PC-3 (cell line): Measurements from ENCODE around the gene CEP131. TPM values are rescaled to one million over a fixed set of nuclear protein-coding genes. Genes with fewer than 3 reads are reported as not detected.

Experiments
- ATAC-seq: fragments of 200-7000 bp; cut with Tn5 transposase; 2 replicates; pipeline ENCODE4 v1.9.1; 2020; ENCODE audit warnings: mild to moderate bottlenecking, moderate library complexity
- BruUV-seq: library from RNA; stranded (reverse); fragments of 400-500 nt; replicated peaks from 2 replicates; lab custom pipeline; 2021; lab: Mats Ljungman, UMichigan
- CTCF ChIA-PET: fragments of 300-600 bp; sonication (Branson Sonifier 250); formaldehyde crosslinking; loops from one replicate; lab custom pipeline; 2022; ENCODE audit warnings: antibody characterized with exemption; lab: Charles Lee
- POLR2A ChIA-PET: fragments of 300-600 bp; sonication (Branson Sonifier 250); formaldehyde crosslinking; loops from one replicate; lab custom pipeline; 2022; ENCODE audit warnings: antibody characterized with exemption; ENCODE audit not compliant: unreplicated experiment; lab: Charles Lee
- DNase-seq: peaks from one replicate; pipeline ENCODE4 v3.0.0-alpha.2; 2015
- H2AFZ ChIP-seq: fragments of 300-600 bp; sonication (generic); 2 replicates; pipeline ENCODE4 v1.6.0; 2016; ENCODE audit warnings: antibody characterized with exemption, low read length
- H3F3A ChIP-seq: fragments of 300-600 bp; sonication (generic); one replicate; pipeline ENCODE4 v1.6.0; 2017; ENCODE audit warnings: antibody characterized with exemption, low read length, control low read depth, mild to moderate bottlenecking; ENCODE audit not compliant: unreplicated experiment
- H3K27ac ChIP-seq: fragments of 300-600 bp; sonication (generic); 2 replicates; pipeline ENCODE4 v1.5.1; 2016; ENCODE audit warnings: mild to moderate bottlenecking, low read length
- H3K27me3 ChIP-seq: fragments of 300-600 bp; sonication (generic); 2 replicates; pipeline ENCODE4 v1.6.1; 2016; ENCODE audit warnings: low read length, mixed read lengths
- H3K36me3 ChIP-seq: fragments of 300-600 bp; sonication (generic); 2 replicates; pipeline ENCODE4 v1.6.1; 2016; ENCODE audit warnings: low read depth, mixed run types, low read length, mixed read lengths
- H3K4me1 ChIP-seq: fragments of 300-600 bp; sonication (generic); 2 replicates; pipeline ENCODE4 v1.5.1; 2016; ENCODE audit warnings: low read length; ENCODE audit not compliant: insufficient read depth
- H3K4me2 ChIP-seq: fragments of 300-600 bp; sonication (generic); 2 replicates; pipeline ENCODE4 v1.6.0; 2016; ENCODE audit warnings: low read length
- H3K4me3 ChIP-seq: fragments of 300-600 bp; sonication (generic); 2 replicates; pipeline ENCODE4 v1.5.1; 2016; ENCODE audit warnings: mild to moderate bottlenecking, low read length, mixed read lengths
- H3K79me2 ChIP-seq: fragments of 300-600 bp; sonication (generic); 2 replicates; pipeline ENCODE4 v1.6.1; 2017; ENCODE audit warnings: low read length, mixed read lengths
- H3K9ac ChIP-seq: fragments of 300-600 bp; sonication (generic); 2 replicates; pipeline ENCODE4 v1.6.0; 2016; ENCODE audit warnings: mild to moderate bottlenecking, low read length
- H3K9me2 ChIP-seq: fragments of 300-600 bp; sonication (generic); replicated peaks from 2 replicates; pipeline ENCODE4 v1.6.1; 2016; ENCODE audit warnings: mixed run types, low read length, mixed read lengths
- H3K9me3 ChIP-seq: fragments of 300-600 bp; sonication (generic); 2 replicates; pipeline ENCODE4 v1.6.1; 2016; ENCODE audit warnings: low read length, mixed read lengths
- H4K20me1 ChIP-seq: fragments of 300-600 bp; sonication (generic); 2 replicates; pipeline ENCODE4 v1.6.1; 2016; ENCODE audit warnings: low read length, mixed read lengths
- CTCF ChIP-seq: fragments of 300-600 bp; sonication (generic); conservative IDR thresholded peaks from 2 replicates; pipeline ENCODE4 v1.5.1; 2017; ENCODE audit warnings: antibody characterized with exemption, low read depth, mild to moderate bottlenecking, low read length
- EZH2 ChIP-seq: fragments of 300-600 bp; sonication (generic); IDR thresholded peaks from one replicate; pipeline ENCODE4 v1.6.1; 2017; ENCODE audit warnings: antibody characterized with exemption, mild to moderate bottlenecking, low read length; ENCODE audit not compliant: unreplicated experiment
- EZH2phosphoT487 ChIP-seq: fragments of 300-600 bp; sonication (generic); IDR thresholded peaks from 2 replicates; pipeline ENCODE4 v1.6.1; 2018; ENCODE audit warnings: mild to moderate bottlenecking, antibody characterized with exemption, low read length, borderline replicate concordance
- intact Hi-C: fragments of 100-400 bp; cut with micrococcal nuclease; formaldehyde crosslinking; loops from 2 replicates; pipeline ENCODE4 v1.9.0; 2023
- total RNA-seq: library from RNA; depleted of rRNA; stranded (reverse); fragments of >200 nt; gene quantifications from 2 replicates; pipeline ENCODE4 v1.2.3, GENCODE V29; 2014

The CEP131 gene
- total RNA-seq, 1 experiment from 2014 or later, result 32.1 TPM

- no peaks in the 10 kb centered on the region for H3K9me3 ChIP-seq
- intact Hi-C loops, result no loop called here
- no peak for ATAC-seq
- no peak overlapping the region for H3K9ac ChIP-seq
- no peak for DNase-seq
- no peak overlapping the region for H3K4me3 ChIP-seq
- H3K27me3 ChIP-seq, result peaks cover 15% of the 10 kb centered on the region
- no peaks in the 10 kb centered on the region for H3K36me3 ChIP-seq
- no TSS peak for BruUV-seq
- CTCF ChIA-PET, result interaction anchor here (0.6 kb wide), 1 partner anchor 140 kb away, joined by 3 read pairs; no protein-coding TSS in a partner anchor
- POLR2A ChIA-PET, result no interaction called here
- H3K4me1 ChIP-seq, result no peaks in the 10 kb centered on the region
- no peak overlapping the region for H3K4me2 ChIP-seq
- no peak overlapping the region for H3K27ac ChIP-seq
- H3F3A ChIP-seq, result no peaks in the 10 kb centered on the region
- H4K20me1 ChIP-seq, result no peaks in the 10 kb centered on the region
- no peak overlapping the region for H2AFZ ChIP-seq
- no peaks in the 10 kb centered on the region for H3K79me2 ChIP-seq
- no peaks in the 10 kb centered on the region for H3K9me2 ChIP-seq
- TF ChIP-seq EZH2phosphoT487 (no peak), CTCF (no peak), EZH2 (no peak)
Measured at GRCh38 chr17:81163051-81163695, 59.6 kb downstream of the CEP131 start.

GRCh38 chr17:81162491-81162890, 60.3 kb downstream of the CEP131 start:
- POLR2A ChIA-PET, result interaction anchor here (0.6 kb wide), 1 partner anchor 29 kb away, joined by 4 read pairs; no protein-coding TSS in a partner anchor
- H3K9me2 ChIP-seq, result no peaks in the 10 kb centered on the region
- ATAC-seq (no peak), DNase-seq (no peak)
- no peak overlapping the region for H3K4me2 ChIP-seq
- no peaks in the 10 kb centered on the region for H3K79me2 ChIP-seq
- H3K36me3 ChIP-seq, result no peaks in the 10 kb centered on the region
- H3F3A ChIP-seq, result no peaks in the 10 kb centered on the region
- CTCF ChIA-PET, result interaction anchor here (0.6 kb wide), 1 partner anchor 139 kb away, joined by 3 read pairs; no protein-coding TSS in a partner anchor
- H4K20me1 ChIP-seq, result no peaks in the 10 kb centered on the region
- intact Hi-C loops, result no loop called here
- H3K9me3 ChIP-seq, result no peaks in the 10 kb centered on the region
- no peak overlapping the region for H2AFZ ChIP-seq
- no peak overlapping the region for H3K9ac ChIP-seq
- H3K4me1 ChIP-seq, result no peaks in the 10 kb centered on the region
- BruUV-seq, result no TSS peak
- TF ChIP-seq EZH2phosphoT487 (no peak), EZH2 (no peak), CTCF (no peak)
- no peak overlapping the region for H3K4me3 ChIP-seq
- H3K27ac ChIP-seq, result no peak overlapping the region
- H3K27me3 ChIP-seq, result peaks cover 15% of the 10 kb centered on the region

GRCh38 chr17:81161972-81162371, 60.8 kb downstream of the CEP131 start:
- no peaks in the 10 kb centered on the region for H3K79me2 ChIP-seq
- ATAC-seq (no peak), DNase-seq (no peak)
- H4K20me1 ChIP-seq, result no peaks in the 10 kb centered on the region
- no peak overlapping the region for H3K4me2 ChIP-seq
- CTCF ChIA-PET, result no interaction called here
- no peaks in the 10 kb centered on the region for H3F3A ChIP-seq
- peaks cover 15% of the 10 kb centered on the region for H3K27me3 ChIP-seq
- no peaks in the 10 kb centered on the region for H3K36me3 ChIP-seq
- intact Hi-C loops, result no loop called here
- POLR2A ChIA-PET, result interaction anchor here (0.6 kb wide), 1 partner anchor 30 kb away, joined by 4 read pairs; no protein-coding TSS in a partner anchor
- no peak overlapping the region for H3K4me3 ChIP-seq
- no peaks in the 10 kb centered on the region for H3K4me1 ChIP-seq
- H3K27ac ChIP-seq, result no peak overlapping the region
- no peak overlapping the region for H2AFZ ChIP-seq
- H3K9me2 ChIP-seq, result no peaks in the 10 kb centered on the region
- H3K9me3 ChIP-seq, result no peaks in the 10 kb centered on the region
- no peak overlapping the region for H3K9ac ChIP-seq
- no peak for TF ChIP-seq CTCF
- TF ChIP-seq EZH2phosphoT487, result no peak
- no peak for TF ChIP-seq EZH2
- BruUV-seq, result no TSS peak
